HPDE6-E6E7 (cell line): ENCODE measurements around the gene GABBR2.
"Not testable (repeated sequence)": the region's sequence is repeated elsewhere in the genome, so short reads cannot be mapped to it uniquely, and the experiment has no call there.

ENCODE experiments used
- DNase-seq: peaks from one replicate; pipeline ENCODE4 v3.0.0; 2011; ENCODE audit warnings: missing footprints; ENCODE audit errors: extremely low spot score

The GABBR2 gene

DNA sequence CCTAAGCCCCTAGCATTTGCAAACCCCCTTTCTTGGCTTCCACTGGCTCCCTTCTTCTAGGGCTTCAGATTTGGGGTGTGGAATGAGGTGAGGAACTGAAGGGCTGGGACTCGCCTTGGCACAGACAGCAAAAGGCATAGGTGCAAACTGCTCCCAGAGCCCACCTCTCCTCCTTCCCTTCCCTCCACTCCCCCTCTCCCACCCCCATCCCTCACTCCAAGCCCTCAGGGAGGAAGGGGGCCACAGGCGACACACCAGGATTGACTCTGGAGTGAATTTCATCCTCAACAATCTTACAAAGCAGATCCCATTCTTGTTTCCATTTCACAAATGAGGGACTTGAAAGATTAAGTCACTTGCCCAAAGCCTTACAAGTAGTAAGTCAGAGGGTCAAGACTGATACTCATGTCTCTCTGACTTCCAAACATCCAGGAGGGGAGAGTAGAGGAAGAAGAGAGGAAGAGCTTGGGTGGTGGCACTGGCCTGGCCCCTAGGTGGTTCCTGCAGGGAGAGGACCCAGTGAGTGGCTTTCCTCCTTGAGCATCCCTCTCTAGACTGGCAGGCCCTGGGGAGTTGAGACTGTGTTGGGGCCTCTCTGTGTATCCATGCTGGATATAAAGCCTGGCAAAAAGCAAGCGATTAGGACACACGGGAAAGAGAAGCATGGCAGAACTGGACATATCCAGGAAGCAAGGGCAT is 193.1 kb downstream of the GABBR2 start:
- no peak for DNase-seq

DNA sequence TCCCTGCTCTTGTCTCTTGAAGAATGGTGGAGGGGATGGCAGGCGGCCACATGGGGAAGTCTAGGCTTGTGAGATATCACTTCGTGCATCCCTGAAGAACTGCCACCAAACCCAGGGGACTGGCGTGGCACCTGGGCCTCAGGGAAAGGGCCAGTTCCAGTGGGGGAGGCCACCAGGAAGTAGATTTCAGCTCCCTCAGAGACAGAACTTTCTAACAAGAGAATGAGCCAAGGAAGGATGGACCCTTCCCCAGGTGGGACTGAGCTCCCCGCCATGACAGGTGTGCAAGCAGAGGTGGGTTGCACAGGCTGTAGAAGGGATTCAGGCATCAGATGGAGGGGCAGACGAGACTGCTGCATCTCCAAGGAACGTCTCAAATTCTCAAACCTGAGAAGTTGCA is 193.9 kb downstream of the GABBR2 start:
- no peak for DNase-seq

DNA sequence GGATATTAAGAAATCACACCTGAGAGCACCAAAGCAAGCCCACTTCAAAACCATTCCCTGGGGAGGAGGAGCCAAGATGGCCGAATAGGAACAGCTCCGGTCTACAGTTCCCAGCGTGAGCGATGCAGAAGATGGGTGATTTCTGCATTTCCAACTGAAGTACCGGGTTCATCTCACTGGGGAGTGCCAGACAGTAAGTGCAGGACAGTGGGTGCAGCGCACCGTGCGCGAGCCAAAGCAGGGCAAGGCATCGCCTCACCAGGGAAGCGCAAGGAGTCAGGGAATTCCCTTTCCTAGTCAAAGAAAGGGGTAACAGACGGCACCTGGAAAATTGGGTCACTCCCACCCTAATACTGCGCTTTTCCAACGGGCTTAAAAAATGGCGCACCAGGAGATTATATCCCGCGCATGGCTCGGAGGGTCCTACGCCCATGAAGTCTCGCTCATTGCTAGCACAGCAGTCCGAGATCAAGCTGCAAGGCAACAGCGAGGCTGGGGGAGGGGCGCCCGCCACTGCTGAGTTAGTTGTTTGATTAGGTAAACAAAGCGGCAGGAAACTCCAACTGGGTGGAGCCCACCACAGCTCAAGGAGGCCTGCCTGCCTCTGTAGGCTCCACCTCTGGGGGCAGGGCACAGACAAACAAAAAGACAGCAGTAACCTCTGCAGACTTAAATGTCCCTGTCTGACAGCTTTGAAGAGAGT is 200.4 kb downstream of the GABBR2 start:
- not testable (repeated sequence) for DNase-seq

DNA sequence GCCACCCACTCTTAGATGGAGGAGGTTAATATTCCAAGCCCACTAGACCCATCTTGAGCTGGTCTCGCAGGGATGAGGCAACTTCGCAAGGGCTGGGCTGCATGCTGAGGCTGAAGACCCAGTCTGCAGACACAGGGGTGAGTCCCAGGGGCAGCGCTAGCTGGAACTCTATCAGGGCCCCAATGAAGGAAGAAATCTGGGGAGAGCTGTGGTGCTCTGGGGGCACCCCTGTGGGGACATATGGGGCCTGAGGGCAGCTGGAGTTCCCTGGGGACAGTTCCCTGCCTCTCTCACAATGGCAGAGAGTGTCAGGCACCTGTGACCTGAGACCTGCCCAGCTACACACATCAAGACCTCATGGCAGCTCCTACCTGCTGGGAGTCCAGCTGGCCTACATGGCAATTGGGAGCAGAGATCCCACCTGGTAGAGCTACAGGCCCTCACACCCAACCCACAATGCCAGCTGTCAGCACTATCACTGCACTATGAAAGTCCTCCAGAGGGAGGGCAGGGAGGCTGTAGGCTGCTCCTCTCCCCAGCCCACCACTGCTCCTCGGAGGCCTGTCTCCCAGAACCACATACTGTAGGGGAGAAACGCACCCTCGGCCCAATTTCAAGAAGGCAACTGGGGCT is 202.2 kb downstream of the GABBR2 start:
- DNase-seq, result no peak

DNA sequence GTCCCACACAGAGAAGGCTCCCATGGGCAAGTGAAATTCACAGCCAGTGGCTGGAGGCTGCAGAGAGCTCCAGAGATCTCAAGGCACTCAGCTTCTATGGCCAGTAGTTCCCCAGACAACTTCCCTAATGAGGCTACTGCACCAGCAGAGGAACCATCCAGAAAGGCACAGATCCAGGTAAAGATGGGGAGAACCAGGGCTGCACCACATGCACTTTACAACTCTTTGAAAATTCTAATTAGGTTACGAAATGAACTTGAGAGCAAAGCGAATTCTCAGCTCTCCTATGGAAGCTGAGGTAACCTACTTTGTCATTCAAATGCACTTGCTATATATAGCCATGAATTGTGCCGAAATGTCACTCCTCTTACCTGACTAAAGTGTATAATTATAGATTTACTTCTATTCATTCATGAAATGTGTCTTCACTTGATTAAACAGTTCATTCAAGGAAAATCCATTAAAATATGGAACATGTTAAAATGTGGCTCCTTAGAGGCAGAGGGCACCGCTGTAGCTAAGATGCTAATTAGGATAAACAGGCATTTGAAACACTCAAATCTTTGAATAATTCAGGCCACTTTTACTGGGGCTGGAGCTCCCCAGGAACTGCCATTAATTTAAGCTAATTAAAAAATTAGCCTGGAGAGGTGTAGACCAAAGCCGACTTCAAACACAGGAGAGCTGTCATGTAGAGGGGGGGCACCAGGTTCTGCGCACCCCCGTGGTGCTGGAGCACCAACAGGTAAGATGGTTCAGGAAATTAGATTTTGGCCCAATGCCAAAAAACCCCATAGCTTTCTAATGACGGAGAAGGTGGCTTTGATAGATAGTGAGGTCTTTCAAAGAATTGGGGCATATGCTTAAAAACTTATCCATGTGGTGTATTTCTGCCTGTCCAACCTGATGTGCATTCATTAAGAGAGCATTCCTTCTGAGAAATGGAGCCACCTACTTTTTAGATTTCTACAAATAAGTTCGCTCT is 204.1 kb downstream of the GABBR2 start:
- no peak for DNase-seq

DNA sequence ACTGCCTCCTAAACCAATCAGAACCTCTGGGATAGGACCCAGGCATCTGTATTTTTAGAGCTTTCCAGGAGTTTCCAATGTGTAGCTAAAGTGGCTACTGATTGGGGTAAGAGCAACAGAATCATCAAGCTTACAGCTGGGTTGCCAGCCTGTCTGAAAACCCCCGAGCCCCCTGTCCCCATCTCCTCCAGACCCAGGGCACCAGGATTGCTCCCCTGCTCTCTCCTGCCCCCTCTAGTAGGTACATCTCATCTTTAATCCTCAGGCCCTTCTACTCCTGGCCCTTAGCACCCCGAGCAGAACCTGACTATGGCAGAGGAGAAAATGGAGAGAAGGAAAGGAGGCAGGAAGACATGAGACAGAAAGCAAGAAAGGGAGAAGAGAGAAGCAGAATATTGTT is 204.9 kb downstream of the GABBR2 start:
- no peak for DNase-seq

DNA sequence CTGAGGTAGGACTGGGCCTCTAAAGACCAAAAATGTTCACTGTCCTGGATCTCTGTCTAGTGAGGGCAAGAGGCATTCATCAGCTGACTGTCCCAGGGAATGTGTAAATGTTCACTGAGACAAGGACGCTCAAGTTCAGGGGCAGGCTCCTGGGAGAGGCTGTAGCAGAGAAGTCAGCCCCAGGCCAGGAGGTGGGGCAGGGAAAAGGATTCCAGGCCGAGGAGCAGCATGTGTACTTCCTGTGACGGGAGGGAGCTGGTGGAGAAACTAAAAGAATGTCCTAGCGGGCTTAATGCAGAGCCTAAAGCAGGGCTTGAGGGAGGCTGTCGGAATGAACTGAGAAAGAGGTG is 205.8 kb downstream of the GABBR2 start:
- no peak for DNase-seq

DNA sequence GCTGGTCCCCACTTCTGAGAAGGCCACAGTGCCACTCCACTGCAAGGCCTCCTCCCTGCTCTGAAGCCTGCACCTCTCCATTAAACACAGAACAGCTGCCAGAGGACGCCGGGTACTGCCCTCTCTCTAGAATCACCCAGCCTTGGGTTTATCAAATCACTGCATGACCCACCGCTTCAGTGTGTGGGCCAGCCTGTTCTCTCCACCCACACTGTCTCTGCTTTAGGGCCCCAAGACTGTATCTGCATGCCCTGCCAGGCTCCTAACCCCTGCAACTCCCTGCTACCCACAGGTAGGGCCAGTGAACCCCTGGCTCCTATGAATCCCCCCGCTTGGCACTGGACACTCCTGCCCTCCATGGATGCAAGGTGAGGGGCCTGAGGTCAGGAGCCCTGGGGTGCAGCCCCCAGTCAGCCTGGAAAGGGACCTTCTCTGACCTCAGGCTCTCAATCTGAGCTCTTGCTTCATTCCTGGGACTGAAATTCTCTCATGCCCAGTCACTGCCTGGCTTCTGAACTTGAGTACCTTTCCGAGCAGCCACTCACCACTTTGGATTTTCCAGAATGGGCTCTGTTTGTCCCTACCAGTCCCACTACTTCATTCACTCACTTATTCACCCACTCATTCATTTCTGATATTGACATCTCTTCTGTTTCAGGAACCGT is 206.3 kb downstream of the GABBR2 start:
- no peak for DNase-seq

DNA sequence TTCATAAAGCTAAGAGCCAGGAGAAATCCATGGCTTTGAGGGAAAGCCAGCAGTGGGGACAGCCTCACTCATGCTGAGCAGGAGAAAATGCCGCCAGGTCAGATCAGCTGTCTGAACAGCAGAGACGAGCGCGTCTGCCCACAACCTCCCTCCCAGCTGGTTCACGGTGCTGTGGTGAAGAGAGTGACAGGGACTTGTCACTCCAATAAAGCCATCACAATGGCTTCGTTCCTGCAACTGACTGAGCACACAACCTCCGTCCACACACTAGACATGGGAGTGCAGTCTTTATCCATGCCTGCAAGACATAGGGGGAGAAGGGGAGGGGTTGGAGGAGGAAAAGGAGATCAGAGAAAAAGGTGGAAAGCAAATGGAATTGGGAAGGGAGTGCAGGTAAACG is 206.9 kb downstream of the GABBR2 start:
- no peak for DNase-seq

DNA sequence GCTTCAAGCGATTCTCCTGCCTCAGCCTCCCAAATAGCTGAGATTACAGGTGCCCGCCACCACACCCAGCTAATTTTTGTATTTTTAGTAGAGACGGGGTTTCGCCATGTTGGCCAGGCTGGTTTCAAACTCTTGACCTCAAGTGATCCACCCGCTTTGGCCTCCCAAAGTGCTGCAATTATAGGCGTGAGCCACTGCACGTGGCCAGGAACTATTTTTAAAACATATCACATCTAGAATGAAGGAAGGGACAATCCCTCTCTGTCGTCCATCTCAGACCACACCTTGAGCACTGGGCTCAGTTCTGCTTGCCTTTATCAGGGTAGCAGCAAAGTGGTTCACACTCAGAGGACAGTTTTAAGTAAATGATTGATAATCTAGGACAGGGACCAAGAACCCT is 207.5 kb downstream of the GABBR2 start:
- DNase-seq, result not testable (repeated sequence)

DNA sequence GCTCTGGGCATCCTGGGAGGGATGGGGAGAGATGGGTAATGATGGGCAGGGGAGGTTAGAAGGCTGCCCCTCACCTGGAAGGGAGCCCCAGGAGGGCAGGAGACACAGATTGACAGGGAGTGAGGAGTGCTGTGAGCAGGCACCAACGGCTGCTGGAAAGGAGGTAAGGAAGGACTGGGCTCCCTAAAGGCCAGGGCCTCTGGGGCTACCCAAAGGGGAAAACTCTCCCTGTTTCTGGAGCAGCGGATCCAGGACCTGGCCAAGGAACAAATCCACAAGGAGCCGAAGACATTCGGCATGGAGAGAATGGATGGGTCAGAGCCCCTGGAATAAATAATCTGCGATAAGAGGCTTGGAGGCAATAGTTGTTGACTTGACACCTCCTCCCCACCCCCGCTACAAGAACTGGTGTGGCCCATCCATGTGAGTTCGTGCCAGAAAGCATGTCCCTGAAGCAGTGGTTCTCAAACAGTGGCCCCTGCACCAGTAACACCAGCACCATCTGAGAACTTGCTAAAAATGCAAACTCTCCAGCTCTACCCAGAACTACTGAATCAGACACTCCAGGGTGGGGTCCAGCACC is 208.3 kb downstream of the GABBR2 start:
- no peak for DNase-seq

DNA sequence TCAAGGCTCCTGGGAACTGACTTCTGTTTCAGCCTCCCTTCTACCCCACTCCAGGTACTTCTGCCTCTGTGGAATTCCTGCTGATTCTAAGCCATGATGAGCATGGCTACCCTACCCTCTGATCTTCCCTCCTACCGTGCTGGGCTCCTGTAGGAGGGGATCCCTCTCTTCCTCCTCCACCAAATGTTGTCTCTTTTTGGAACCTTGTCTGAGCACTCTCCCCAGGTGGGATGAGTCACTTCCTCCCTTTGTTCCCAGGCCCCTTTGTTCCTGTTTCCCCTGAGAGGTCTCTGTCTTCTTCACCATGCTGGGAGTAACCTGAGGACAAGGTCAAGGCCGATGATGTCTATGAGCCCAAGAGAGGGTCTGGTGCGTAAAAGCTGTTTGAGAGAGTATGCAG is 213.2 kb downstream of the GABBR2 start:
- no peak for DNase-seq

DNA sequence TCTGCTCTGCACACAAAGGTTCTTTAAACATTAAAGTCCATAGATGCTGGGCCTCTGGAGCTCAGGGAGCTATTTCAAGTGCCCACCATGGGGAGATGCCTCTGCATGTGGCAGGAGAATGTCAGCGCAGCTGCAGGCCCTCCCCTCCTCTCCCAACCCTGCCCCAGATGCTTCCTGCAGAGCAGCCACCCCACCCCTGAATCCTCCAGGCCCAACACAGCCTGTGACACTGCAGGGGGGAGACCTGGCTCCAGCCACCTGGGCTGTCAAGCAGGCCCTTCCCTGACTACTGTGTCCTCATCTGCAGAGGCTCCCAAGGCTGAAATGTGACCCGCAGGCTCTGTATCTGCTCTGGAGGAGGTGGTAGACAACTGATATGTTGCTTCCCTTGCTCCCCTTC is 213.9 kb downstream of the GABBR2 start:
- DNase-seq, result no peak

DNA sequence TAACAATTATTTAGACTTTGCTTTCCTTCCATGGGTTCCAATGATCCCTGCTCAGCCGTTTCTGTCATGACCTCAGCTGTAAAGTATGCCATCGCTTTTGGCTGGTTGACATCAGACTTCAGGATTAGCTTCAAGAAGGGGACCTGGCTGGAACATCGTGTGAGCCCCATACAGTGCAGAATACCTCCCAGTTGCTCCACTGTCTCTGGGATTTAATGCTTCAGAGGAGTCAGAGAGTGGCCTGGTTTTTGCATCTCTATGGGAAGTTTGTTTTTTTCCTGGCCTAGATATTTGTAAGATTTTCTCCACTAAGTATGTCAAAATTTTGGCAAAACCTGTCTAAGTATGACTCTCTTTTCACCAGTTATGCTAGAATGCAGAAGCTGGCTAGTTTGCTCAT is 216.9 kb downstream of the GABBR2 start:
- DNase-seq, result no peak

DNA sequence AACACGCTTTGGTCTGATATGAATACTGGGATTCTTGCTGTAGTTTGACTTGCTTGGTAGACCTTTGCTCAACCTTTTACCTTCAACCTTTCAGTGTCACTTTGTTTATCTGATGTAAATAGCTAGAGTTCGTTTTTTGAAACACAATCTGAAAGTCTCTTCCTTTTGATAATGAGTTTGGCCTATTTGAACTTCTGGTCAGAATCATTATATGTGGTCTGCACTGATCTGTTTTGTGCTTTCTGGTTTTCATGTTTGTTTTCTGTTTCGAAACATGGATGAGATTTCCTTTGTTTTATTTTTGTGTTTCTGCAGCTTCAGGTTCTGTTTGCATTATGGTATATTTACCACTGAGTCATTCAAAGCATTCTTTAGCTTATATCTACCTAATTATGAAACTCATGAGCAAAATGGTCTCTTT is 217.5 kb downstream of the GABBR2 start:
- DNase-seq, result no peak

DNA sequence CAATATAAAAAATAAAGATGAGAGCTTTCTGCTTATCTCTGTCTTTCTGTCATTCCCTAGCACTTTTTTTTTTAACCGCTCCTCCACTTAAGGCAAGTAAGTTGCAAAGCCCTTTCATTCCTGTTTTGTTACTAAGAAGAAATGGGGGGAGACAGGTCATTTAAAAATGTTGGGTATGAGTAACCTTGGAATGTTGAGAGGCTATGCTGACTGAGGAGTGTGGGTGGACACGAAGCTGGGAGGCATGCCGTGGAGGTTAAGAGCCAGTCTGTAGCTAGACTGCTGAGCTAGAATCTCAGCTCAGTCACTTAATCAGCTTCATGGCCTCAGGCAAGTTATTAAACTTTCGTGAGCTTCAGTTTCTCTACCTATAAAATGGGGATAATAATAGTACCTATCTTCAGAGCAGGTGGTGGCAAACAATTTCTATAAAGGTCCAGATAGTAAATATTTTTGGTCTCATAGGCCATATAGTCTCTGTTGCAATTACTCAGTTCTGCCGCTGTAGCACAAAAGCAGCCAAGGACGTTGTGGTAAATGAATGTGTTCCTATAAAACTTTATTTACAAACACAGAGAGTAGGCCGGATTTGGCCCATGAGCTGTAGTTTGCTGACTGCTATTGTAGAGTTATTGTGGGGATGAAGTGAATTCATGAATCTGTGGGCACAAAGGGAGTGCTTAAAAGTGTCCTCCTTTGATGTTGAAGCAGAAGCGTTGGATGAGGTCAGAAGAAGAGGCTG is 220.0 kb downstream of the GABBR2 start:
- peak; percentile 88 for DNase-seq

DNA sequence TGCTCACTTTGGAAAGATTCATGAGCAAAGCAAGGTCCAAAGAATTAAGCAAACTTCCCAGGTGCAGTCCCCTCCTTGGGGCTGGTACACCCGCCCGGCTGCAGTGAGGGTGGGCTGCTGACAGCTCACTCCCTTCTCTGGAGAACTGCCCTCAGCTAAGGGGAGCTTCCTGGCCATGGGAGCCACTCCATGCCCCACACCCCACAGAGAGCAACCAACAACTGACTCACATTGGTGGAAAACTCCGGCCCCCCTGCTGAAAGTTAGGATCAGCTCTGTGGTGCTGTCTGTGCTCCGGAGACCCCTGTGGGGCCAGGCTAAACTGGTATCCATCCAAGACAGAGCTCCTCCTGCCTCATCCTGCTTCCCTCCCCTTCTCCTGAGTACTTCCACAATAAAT is 223.0 kb downstream of the GABBR2 start:
- DNase-seq, result no peak

DNA sequence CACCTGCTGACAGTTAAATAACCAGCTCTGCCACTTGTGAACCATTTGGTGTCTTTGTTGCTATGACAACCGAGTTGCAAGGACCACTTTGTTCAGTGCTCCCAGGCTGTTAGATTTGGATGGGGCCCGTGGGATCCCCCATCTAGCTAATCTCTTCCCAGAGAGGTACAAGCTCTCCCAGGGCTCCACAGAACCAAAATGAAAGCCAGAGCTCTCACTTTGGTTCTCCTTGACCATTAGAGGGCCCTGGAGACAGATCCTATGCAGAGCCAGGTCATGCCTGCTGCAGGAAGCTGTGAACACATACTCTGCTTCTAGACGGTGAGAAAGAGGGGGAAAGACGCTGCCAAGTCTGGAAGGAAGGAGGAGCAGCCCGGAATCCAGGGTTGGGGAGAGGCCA is 224.6 kb downstream of the GABBR2 start:
- no peak for DNase-seq

DNA sequence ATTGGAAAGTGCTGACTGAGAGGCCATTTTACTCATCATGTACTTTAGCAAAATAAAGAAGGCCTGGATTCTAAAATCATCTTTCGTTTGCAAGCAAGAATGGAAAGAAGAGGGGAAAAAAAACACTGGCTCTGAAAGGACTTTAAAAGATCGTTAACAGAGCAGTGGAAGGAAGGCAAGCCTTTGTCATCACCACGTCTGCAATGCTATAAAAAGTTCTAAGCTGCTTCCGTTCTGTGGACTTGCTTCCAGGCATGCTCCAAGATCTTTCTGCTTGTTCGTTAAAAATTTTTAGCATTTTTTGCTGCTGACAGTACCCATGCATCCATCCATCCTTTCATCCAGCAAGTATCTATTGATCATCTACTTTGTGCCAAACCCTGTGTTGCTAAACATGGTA is 226.5 kb downstream of the GABBR2 start:
- no peak for DNase-seq

DNA sequence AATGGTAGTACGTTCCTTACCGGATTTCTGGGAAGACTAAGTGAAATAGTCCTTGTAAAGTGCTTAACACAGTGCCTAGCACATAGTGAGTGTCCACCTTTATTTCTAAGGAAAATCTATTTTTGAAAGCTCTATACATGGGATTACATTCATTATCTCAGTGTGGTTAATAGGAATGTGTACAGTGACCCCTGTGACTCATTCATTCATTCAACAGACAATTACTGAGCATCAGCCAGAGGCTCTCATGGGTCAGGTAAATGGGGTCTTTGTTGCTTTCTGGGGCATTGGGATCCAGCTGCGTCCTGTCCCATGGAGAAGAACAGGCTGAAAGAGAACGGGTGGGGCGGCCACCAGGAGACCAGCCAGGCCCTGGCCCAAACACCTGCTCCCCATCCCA is 227.1 kb downstream of the GABBR2 start:
- no peak for DNase-seq
